OCI-LY7 (cell line): ENCODE measurements around the gene VHLL. TPM values are rescaled to one million over a fixed set of nuclear protein-coding genes. Genes with fewer than 3 reads are reported as not detected.
A peak's percentile ranks its signal among the peaks of the same experiment; 100 is the strongest.

ENCODE experiments used
- BruUV-seq: library from RNA; stranded (reverse); fragments of 400-500 nt; replicated peaks from 2 replicates; lab custom pipeline; 2021; lab: Mats Ljungman, UMichigan
- CTCF ChIA-PET: fragments of 300-600 bp; sonication (Branson Sonifier 250); formaldehyde crosslinking; loops from one replicate; lab custom pipeline; 2022; ENCODE audit warnings: antibody characterized with exemption; ENCODE audit not compliant: unreplicated experiment; lab: Charles Lee
- POLR2A ChIA-PET: fragments of 300-600 bp; sonication (Branson Sonifier 250); formaldehyde crosslinking; loops from one replicate; lab custom pipeline; 2022; ENCODE audit warnings: antibody characterized with exemption; lab: Charles Lee
- DNase-seq: peaks from one replicate; pipeline ENCODE4 v3.0.0-alpha.2; 2015; ENCODE audit warnings: low spot score
- H2AFZ ChIP-seq: fragments of 200-600 bp; sonication (generic), shearing (Covaris generic); 2 replicates; pipeline ENCODE4 v1.6.1; 2014; ENCODE audit warnings: mild to moderate bottlenecking, antibody characterized with exemption, low read length, moderate library complexity
- H3K27ac ChIP-seq: fragments of 200-600 bp; sonication (generic); 2 replicates; pipeline ENCODE4 v1.5.1; 2014; ENCODE audit warnings: mixed run types, low read depth, mild to moderate bottlenecking, moderate library complexity, low read length, inconsistent platforms; ENCODE audit not compliant: poor library complexity, severe bottlenecking
- H3K36me3 ChIP-seq: fragments of 200-600 bp; sonication (generic); 2 replicates; pipeline ENCODE4 v1.6.1; 2014; ENCODE audit warnings: mild to moderate bottlenecking, antibody characterized with exemption, low read length, moderate library complexity, mixed read lengths; ENCODE audit not compliant: insufficient read depth
- H3K4me1 ChIP-seq: fragments of 200-600 bp; sonication (generic); 2 replicates; pipeline ENCODE4 v1.5.1; 2014; ENCODE audit warnings: mild to moderate bottlenecking, low read length; ENCODE audit not compliant: insufficient read depth, poor library complexity, severe bottlenecking
- H3K4me2 ChIP-seq: fragments of 200-600 bp; sonication (generic); 2 replicates; pipeline ENCODE4 v1.6.1; 2014; ENCODE audit warnings: mild to moderate bottlenecking, low read length
- H3K4me3 ChIP-seq: fragments of 200-600 bp; sonication (generic); 2 replicates; pipeline ENCODE4 v1.5.1; 2014; ENCODE audit warnings: mild to moderate bottlenecking, low read depth, low read length; ENCODE audit not compliant: poor library complexity, severe bottlenecking
- H3K79me2 ChIP-seq: fragments of 200-600 bp; sonication (generic); 2 replicates; pipeline ENCODE4 v1.6.1; 2016; ENCODE audit warnings: low read depth, mild to moderate bottlenecking, low read length, moderate library complexity, mixed read lengths; ENCODE audit not compliant: insufficient read depth
- H3K9me2 ChIP-seq: fragments of 200-600 bp; sonication (generic); 2 replicates; pipeline ENCODE4 v1.6.1; 2016; ENCODE audit warnings: mild to moderate bottlenecking, low read length, mixed read lengths; ENCODE audit not compliant: insufficient read depth
- H3K9me3 ChIP-seq: fragments of 200-600 bp; sonication (generic); 2 replicates; pipeline ENCODE4 v1.6.1; 2014; ENCODE audit warnings: mild to moderate bottlenecking, mixed run types, low read length, mixed read lengths
- H4K20me1 ChIP-seq: fragments of 200-600 bp; sonication (generic); 2 replicates; pipeline ENCODE4 v1.6.1; 2014; ENCODE audit warnings: mild to moderate bottlenecking, antibody characterized with exemption, low read length, moderate library complexity, mixed read lengths; ENCODE audit not compliant: insufficient read depth
- EZH2phosphoT487 ChIP-seq: fragments of 200-600 bp; sonication (generic); IDR thresholded peaks from 2 replicates; pipeline ENCODE4 v1.6.1; 2018; ENCODE audit warnings: low read depth, borderline replicate concordance, mild to moderate bottlenecking, mixed run types, antibody characterized with exemption, low read length, moderate library complexity, mixed read lengths
- intact Hi-C: fragments of 100-400 bp; cut with micrococcal nuclease; formaldehyde crosslinking; loops from one replicate; pipeline ENCODE4 v1.10.0; 2022; ENCODE audit not compliant: unreplicated experiment
- total RNA-seq, 2 experiments: library from RNA; depleted of rRNA in 1 of 2; stranded (reverse); fragments of >200 nt in 1 of 2; shearing (Covaris generic) in 1 of 2; gene quantifications; 2 replicates each; pipeline ENCODE4 v1.2.3, GENCODE V29; 2014 to 2022
- TF ChIP-seq, protein P1 (sequence below): fragments of 200-600 bp; sonication (generic); conservative IDR thresholded peaks from 2 replicates; pipeline ENCODE4 v1.5.1; 2014; ENCODE audit warnings: mild to moderate bottlenecking, antibody characterized with exemption, low read length, moderate library complexity, mixed read lengths

VHLL gene
- total RNA-seq, 2 experiments from 2014 or later, result 0.63 TPM; not detected in 1

DNA sequence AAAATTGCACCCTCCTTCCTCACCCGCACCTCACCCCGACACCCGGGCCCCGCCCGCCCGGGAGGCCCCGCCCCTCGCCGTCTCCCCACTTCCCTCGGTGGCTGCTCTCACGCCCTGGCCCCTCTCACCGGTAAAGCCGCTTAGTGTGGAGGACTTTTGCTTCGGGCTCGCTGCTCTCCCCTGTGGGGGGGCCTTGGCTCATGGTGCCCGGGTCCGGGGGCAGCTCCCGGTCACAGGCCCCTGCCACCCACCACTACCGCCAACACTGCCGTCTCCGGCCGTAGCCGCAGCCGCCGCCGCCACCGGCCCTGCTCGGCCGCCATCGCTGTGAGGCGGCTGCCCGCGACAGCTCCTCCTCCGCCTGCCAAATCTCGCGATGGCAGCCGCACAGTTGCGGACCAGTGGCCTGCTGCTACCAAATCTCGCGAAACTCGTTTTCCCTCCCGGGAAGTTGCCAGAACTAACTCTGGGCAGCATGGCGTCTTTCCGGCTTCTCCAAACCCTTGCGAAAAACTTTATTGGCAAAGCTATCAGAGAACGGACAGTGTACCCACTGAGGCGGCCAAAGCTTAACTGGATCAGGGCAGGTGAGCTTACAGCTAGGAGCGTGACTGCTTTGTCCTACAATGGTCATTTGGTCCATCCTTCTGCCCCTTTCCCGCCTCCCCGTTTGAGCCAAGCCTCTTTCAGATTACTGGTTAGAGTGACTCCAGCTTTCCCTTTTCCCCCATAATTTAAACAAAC, 16.5 kb downstream of the VHLL start, which contains the start of gene SMG5:
Gene SMG5, minus strand, starts transcription at position 347 of the 744 bp plus-strand sequence. Its CDS starts 145 bp downstream, at position 202.
- DNase-seq, result peak; percentile 99
- H3K4me2 ChIP-seq, result peak within 1 kb of the TSS; percentile 96
- intact Hi-C loops, result loop anchor here (1.0 kb wide), 1 partner anchor 55 kb away; no protein-coding TSS in a partner anchor
- peak within 1 kb of the TSS; percentile 90 for H2AFZ ChIP-seq
- ChIA-PET POLR2A (interaction anchor here (0.6 to 2.8 kb wide), 10 partner anchors 9 to 601 kb away, joined by 3 to 11 read pairs (median 5); partner anchors contain the start of gene PMF1), CTCF (interaction anchor here (0.5 to 1.5 kb wide), 5 partner anchors 11 to 155 kb away, joined by 3 to 4 read pairs (median 3); no protein-coding TSS in a partner anchor)
- no TSS peak for BruUV-seq
- H3K36me3 ChIP-seq, result peaks cover 31% of the 10 kb centered on the region
- TF ChIP-seq, protein P1, sequence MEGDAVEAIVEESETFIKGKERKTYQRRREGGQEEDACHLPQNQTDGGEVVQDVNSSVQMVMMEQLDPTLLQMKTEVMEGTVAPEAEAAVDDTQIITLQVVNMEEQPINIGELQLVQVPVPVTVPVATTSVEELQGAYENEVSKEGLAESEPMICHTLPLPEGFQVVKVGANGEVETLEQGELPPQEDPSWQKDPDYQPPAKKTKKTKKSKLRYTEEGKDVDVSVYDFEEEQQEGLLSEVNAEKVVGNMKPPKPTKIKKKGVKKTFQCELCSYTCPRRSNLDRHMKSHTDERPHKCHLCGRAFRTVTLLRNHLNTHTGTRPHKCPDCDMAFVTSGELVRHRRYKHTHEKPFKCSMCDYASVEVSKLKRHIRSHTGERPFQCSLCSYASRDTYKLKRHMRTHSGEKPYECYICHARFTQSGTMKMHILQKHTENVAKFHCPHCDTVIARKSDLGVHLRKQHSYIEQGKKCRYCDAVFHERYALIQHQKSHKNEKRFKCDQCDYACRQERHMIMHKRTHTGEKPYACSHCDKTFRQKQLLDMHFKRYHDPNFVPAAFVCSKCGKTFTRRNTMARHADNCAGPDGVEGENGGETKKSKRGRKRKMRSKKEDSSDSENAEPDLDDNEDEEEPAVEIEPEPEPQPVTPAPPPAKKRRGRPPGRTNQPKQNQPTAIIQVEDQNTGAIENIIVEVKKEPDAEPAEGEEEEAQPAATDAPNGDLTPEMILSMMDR, result no peak
- no peak for TF ChIP-seq EZH2phosphoT487
- H3K9me2 ChIP-seq, result no peaks in the 10 kb centered on the region
- peak within 1 kb of the TSS; percentile 82 for H3K4me3 ChIP-seq
- H3K27ac ChIP-seq, result peak within 1 kb of the TSS; percentile 66
- H4K20me1 ChIP-seq, result peaks cover 19% of the 10 kb centered on the region; the same call in 1 of the 2 replicates
- peaks cover 26% of the 10 kb centered on the region for H3K4me1 ChIP-seq
- no peaks in the 10 kb centered on the region for H3K9me3 ChIP-seq
- peaks cover 43% of the 10 kb centered on the region for H3K79me2 ChIP-seq

DNA sequence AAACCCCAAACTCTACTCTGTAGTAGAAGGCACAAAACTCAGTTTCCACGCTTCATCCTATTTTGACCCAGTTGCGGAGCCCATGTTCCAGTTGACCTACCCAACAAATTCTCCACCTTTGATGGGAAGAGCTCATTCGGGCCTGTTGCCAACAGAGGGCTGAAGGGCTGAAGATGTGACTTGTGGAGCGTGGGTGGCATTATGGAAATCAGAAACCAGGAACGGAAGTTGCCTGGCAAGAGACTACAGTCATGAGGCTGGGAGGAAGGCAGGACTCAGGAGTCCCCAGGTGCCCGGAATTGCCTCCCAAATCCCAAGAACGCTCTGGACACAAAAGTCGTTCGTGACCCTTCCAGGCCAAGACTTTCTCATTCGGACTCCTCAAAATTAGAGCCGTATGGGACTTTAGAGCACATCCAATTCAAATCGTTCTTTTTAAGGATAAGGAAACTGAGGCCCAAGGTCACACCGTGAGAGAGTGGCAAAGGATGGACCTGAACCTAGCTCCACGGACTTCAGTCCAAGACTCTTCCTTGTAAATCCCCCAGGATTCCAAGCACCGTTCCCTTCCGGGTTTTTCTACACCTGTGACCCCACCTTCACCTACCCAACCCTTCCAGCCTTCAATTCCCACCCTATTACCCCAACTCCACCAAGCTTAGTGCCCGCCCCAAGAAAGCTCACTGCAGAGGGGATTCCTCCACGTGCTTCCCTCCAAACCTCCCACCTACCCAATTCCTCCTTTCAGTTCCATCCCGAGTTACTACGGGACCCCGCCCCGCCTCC, 17.2 kb downstream of the VHLL start:
- Histone ChIP-seq H3K4me2 (peak overlapping the region; percentile 96), H2AFZ (peak overlapping the region; percentile 1; the same call in 1 of the 2 replicates), H3K36me3 (peaks cover 37% of the 10 kb centered on the region), H3K9me2 (no peaks in the 10 kb centered on the region), H3K27ac (peak overlapping the region; percentile 66), H3K9me3 (no peaks in the 10 kb centered on the region), H3K4me1 (peaks cover 26% of the 10 kb centered on the region), H3K4me3 (peak overlapping the region; percentile 82), H3K79me2 (peaks cover 43% of the 10 kb centered on the region), H4K20me1 (peaks cover 19% of the 10 kb centered on the region; the same call in 1 of the 2 replicates)
- TF ChIP-seq, protein P1, result no peak
- no peak for TF ChIP-seq EZH2phosphoT487
- CTCF ChIA-PET, result interaction anchor here (0.7 to 1.5 kb wide), 2 partner anchors 11 to 155 kb away, joined by 3 to 4 read pairs; no protein-coding TSS in a partner anchor
- intact Hi-C loops, result loop anchor here (1.0 kb wide), 1 partner anchor 55 kb away; no protein-coding TSS in a partner anchor
- POLR2A ChIA-PET, result interaction anchor here (0.5 to 2.8 kb wide), 7 partner anchors 10 to 154 kb away, joined by 3 to 11 read pairs (median 5); partner anchors contain the start of gene PMF1
- DNase-seq, result peak; percentile 53
- no TSS peak for BruUV-seq
